ENCODE results near the gene PUS1.
"Not testable (repeated sequence)": the region's sequence is repeated elsewhere in the genome, so short reads cannot be mapped to it uniquely, and the experiment has no call there.

Gene PUS1

DNA sequence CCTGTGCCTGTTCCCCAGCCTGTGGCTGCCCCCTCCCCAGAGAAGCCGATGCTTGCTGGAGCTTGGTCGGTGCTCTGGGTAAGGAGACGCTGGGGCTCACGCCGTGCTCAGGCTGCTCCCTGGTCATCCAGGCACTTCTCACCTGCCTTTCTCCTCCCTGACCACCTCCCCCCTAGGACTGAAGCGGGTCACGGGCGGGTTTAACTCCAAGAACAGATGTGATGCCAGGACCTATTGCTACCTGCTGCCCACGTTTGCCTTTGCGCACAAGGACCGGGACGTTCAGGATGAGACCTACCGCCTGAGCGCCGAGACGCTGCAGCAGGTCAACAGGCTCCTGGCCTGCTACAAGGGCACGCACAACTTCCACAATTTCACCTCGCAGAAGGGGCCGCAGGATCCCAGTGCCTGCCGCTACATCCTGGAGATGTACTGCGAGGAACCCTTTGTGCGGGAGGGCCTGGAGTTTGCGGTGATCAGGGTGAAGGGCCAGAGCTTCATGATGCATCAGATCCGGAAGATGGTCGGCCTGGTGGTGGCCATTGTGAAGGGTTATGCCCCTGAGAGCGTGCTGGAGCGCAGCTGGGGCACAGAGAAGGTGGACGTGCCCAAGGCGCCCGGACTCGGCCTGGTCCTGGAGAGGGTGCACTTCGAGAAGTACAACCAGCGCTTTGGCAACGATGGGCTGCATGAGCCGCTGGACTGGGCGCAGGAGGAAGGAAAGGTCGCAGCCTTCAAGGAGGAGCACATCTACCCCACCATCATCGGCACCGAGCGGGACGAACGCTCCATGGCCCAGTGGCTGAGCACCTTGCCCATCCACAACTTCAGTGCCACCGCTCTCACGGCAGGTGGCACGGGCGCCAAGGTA is 12.3 kb downstream of the PUS1 start:
- DNase-seq: no peak

DNA sequence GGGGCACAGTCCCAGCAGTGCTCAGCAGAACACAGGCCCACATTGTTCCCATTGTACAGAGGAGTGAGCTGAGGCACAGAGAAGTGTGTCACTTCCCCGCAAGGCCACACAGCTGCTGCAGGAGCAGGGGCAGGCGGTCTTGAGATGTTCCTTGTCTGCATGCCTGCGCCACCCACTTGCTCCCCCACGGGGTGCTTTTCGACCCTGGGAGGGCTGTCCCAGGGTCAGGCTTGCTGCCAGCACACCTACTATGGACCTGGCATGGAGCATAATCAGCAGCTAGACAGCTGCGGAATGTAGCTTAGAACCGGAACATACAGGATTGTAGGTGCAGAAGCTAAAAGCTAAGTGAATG is 12.9 kb downstream of the PUS1 start:
- DNase-seq: no peak

- DNase-seq: no peak
Measured at GRCh38 chr12:131942671-131943070, 13.6 kb downstream of the PUS1 start.

DNA sequence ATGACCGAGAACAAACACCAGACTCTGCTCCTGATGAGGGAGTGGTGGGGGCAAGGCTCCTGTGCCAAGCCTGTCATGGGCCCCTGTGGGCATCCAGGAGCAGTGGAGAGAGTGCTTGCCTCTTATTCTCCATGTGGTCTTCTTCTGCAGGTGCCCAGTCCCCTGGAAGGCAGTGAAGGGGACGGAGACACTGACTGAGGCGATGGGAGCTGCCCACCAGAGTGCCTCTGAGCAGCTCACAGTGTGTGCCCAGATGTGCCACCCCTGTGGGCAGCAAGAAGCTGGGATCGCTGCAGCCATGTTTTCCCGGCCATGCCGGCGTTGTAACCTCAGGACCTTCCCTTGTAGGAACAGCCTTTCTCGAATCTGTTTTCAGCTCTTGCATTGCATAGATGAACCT is 14.3 kb downstream of the PUS1 start:
- no peak for DNase-seq

DNA sequence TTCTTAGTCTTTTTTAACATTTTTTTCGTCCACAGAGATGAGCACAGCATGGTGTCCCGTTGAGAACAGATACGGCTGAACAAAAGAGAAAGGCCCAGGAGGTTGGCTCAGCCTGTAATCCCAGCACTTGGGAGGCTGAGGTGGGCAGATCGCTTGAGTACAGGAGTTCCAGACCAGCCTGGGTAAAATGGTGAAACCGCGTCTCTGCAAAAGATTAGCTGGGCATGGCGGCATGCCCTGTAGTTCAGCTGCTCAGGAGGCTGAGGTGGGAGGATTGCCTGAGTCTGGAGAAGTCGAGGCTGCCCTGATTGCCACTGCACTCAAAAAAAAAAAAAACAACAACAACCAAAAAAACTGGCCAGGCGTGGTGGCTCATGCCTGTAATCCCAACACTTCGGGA is 14.8 kb downstream of the PUS1 start:
- DNase-seq: no peak

DNA sequence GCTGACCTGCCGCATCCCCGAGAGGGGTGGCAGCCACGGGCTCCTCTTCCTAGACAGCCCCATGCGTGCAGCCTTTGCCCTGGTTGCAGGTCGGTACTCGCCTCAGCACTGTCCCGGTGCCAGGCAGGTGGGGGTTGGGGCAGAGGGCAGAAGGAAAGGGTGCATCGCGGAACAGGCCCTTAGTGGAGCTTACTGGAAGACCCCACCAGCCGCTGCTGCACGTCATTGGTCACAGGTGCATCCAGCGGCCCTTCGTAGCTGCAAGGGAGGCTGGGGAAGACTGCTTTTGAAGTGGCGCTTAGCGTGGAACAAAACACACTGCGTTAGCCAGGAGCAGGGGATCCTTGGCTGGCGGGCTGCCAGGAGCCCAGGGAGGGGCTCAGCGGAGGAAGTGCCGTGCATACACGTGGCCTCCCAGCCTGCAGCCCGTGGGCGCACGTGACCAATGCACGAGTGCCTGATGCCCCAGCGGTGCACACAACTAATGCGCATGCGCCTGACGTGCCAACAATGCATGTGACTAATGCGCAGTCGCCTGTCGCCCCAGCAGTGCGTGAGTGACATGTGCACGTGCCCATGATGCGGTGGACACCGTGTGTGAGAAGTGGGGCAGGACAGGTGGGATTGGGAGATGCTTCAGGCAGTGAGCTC is 15.7 kb downstream of the PUS1 start:
- no peak for DNase-seq

GRCh38 chr12:131946757-131947156 is 17.7 kb downstream of the PUS1 start:
- no peak for DNase-seq

DNA sequence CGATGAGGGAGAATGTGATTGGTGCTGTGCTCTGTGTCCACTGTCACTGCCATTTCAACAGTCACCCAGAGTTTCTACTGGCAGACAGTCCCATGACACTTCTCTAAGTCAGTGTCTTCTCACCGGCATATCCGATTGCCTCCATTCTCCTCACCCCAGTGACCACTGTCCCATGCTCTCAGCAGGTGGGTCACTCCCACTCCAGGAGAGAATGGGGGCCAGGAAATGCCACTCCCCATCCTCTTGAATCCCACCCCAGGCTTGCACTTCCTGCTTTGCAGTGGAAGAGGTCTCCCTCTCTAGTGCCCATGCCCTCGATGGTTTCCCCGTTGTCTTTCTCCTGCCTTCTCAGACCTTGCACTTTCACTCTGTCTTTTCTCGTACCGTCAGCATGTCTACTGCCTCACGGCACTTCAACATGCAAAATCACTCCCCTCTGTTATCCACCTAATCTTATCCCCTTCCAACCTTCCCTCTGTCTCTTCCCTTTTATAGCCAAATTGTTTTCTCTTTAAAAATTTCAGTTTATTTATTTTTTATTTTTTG is 18.5 kb downstream of the PUS1 start:
- no peak for DNase-seq

DNA sequence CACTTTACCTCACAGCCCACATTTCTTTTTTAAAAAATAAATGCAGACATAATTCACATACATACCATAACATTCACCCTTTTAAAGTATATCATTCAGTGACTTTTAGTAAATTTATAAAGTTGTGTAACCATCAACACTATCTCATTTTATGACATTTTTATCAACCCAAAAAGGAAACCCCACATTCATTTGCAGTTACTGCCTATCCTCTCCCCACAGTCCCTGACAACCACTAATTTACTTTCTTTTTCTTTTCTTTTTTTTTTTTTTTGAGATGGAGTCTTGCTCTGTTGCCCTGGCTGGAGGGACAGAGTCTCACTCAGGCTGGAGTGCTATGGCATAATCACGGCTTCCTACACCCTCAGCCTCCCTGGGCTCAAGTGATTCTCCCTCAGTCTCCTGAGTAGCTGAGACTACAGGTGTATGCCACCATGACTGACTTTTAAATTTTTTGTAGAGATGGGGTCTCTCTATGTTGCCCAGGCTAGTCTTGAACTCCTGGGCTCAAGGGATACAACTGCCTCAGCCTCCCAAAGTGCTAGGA is 19.2 kb downstream of the PUS1 start:
- no peak for DNase-seq

DNA sequence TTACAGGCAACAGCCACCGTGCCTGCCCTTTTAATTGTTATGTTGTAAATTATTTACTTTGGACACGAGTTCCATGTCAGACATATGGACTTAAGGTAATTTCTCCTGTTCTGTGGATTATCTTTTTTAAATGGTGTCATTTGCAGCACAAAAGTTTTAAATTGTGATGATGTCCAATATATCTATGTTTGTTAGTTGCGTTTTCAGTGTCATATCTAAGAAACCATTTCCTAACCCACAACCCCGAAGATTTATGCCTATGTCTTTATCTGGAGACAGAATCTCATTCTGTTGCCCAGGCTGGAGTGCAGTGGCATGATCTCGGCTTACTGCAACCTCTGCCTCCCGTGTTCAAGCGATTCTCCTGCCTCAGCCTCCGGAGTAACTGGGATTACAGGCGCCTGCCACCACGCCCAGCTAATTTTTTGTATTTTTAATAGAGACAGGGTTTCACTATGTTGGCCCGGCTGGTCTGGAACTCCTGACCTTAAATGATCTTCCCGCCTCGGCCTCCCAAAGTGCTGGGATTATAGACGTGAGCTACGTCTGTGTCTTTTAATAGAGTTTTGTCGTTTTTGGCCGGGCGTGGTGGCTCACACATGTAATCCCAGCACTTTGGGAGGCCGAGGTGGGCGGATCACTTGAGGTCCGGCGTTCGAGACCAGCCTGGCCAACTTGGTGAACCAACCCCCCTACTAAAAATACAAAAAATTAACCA is 19.8 kb downstream of the PUS1 start:
- not testable (repeated sequence) for DNase-seq

- DNase-seq: peak; percentile 95
Measured at GRCh38 chr12:131949431-131950181, 20.5 kb downstream of the PUS1 start, which contains the start of gene EP400. Gene EP400 (plus strand): TSS chr12:131949942. CDS start chr12:131960620, 10,678 bp downstream.

DNA sequence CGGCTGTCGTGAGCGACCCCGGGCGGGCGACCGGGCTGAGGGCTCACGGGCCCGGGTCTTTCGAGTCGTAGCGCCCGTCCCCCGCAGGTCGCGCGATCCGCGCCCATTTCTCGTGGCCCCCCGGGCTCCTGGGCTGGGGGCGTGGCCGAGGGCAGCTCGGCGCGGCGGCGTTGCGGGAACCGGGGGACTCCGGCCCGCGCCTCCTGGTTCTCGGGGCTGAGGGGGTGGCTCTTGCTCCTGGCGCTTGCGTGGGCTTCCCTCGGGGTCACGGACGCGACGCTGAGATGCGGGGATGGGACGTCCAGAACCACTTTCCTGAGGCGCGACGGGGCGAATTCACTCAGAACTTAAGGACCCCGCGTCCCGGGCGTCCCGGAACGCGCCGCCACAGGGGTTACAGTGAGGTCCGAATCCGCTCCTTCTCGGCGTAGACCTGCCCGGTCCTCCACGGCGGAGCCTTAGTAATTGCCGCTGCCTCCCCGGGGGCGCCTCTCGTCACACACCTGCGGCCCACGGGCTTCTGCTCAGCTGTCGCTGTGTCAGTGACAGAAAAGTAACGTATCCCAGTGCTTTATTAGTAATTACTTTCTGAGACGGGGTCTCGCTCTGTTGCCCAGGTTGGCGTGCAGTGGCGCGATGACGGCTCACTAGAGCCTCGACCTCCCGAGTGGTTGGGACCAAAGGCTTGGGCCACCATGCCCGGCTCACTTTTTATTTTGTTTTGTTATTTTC is 21.3 kb downstream of the PUS1 start:
- no peak for DNase-seq

GRCh38 chr12:131953810-131954209 is 24.7 kb downstream of the PUS1 start:
- DNase-seq: not testable (repeated sequence)

DNA sequence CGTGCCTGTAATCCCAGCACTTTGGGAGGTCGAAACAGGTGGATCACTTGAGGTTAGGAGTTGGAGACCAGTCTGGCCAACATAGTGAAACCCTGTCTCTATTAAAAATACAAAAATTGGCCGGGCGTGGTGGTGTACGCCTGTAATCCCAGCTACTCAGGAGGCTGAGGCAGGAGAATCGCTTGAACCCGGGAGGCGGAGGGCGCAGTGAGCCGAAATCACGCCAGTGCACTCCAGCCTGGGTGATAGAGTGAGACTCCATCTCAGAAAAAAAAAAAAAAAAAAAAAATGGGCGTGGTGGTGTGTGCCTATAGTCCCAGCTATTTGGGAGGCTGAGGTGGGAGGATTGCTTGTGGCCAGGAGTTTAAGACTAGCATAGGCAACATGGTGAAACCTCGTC is 25.4 kb downstream of the PUS1 start:
- DNase-seq: not testable (repeated sequence)

DNA sequence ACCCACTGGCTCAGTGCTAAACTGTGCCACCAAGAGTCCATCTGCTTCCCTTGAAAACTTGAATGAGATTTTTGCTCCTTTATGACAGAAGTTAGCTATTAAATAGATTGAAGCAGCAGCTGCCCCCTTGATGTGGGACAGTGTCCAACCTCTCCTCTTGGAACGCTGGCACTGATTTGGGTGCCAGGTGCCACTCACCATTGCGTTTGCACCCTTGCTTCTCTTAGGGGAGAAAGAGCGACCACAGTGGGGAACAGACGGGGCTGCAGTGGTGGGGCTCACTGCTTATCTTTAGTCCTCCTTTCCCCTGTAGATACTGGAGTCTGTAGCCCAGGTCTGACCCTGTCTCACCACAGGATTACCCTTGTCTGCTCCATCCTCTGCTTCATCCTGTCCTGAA is 30.0 kb downstream of the PUS1 start:
- DNase-seq: no peak

- no peak for DNase-seq
Measured at GRCh38 chr12:131959641-131960589, 30.8 kb downstream of the PUS1 start.

- not testable (repeated sequence) for DNase-seq
Measured at GRCh38 chr12:131960590-131961325, 31.7 kb downstream of the PUS1 start.

GRCh38 chr12:131961328-131961727 is 32.3 kb downstream of the PUS1 start:
- not testable (repeated sequence) for DNase-seq

GRCh38 chr12:131962069-131962468 is 33.0 kb downstream of the PUS1 start:
- no peak for DNase-seq

DNA sequence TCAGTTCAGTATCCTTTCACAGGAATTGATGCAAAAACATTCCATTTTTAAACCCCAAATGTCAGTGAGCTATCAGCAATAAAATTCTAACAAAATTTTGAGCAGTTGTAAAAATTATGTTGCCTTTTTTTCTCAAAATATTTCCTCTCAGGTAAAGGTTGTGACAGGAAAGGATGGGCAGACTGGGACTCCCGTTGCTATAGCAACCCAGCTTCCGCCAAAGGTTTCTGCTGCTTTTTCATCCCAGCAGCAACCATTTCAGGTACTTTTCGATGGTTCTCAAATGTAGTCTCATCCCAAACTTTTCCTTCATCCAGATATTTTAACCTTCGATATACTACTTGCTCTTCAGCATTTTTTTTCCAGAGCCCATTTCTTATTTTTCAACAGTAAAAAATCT is 34.3 kb downstream of the PUS1 start:
- no peak for DNase-seq
